Naive thymus-derived CD8-positive, alpha-beta T cell (primary cell): ENCODE measurements around the gene PNMA6A. TPM values are rescaled to one million over a fixed set of nuclear protein-coding genes. Genes with fewer than 3 reads are reported as not detected.
"Not testable (repeated sequence)": the region's sequence is repeated elsewhere in the genome, so short reads cannot be mapped to it uniquely, and the experiment has no call there.

Experiments used
- ATAC-seq, 2 donors: fragments of 150-1000 bp; cut with Tn5 transposase in 1 of 2; sonication (Bioruptor Pico), chemical (Tn5 transposase) in 1 of 2; 1 replicate in 1 of 2; 2 replicates in 1 of 2; pipeline ENCODE4 v1.10.0; 2021; ENCODE audit warnings: mild to moderate bottlenecking in 2 of 2, moderate library complexity in 2 of 2
- POLR2A ChIA-PET: fragments of 350-600 bp; sonication (Branson Sonifier 250); formaldehyde crosslinking; loops from one replicate; lab custom pipeline; 2021; ENCODE audit warnings: antibody characterized with exemption; lab: Charles Lee
- DNase-seq, 10 donors: peaks; one replicate each; pipeline versions ENCODE4 v3.0.0 to v3.0.0-alpha.2; 2020 to 2022
- H3K27ac Mint-ChIP-seq, 10 donors: one replicate each; pipeline ENCODE4 v1.8.0; 2020 to 2022; ENCODE audit warnings: mild to moderate bottlenecking in 10 of 10, mixed read lengths in 10 of 10, moderate library complexity in 4 of 10, inconsistent platforms in 1 of 10
- H3K27me3 Mint-ChIP-seq, 5 donors: one replicate each; pipeline ENCODE4 v1.8.0; 2021 to 2022; ENCODE audit warnings: mixed read lengths in 5 of 5
- H3K36me3 Mint-ChIP-seq, 3 donors: one replicate each; pipeline ENCODE4 v1.8.0; 2020 to 2022; ENCODE audit warnings: mixed read lengths in 3 of 3, mild to moderate bottlenecking in 2 of 3, inconsistent platforms in 1 of 3
- H3K4me1 Mint-ChIP-seq, 4 donors: one replicate each; pipeline ENCODE4 v1.8.0; 2021 to 2022; ENCODE audit warnings: mixed read lengths in 4 of 4
- H3K4me3 Mint-ChIP-seq, 10 donors: one replicate each; pipeline ENCODE4 v1.8.0; 2020 to 2022; ENCODE audit warnings: mild to moderate bottlenecking in 10 of 10, mixed read lengths in 10 of 10, moderate library complexity in 6 of 10, inconsistent platforms in 1 of 10
- H3K9me3 Mint-ChIP-seq, 9 donors: one replicate each; pipeline ENCODE4 v1.8.0; 2020 to 2022; ENCODE audit warnings: mixed read lengths in 9 of 9, mild to moderate bottlenecking in 3 of 9, inconsistent platforms in 1 of 9, moderate library complexity in 1 of 9
- polyA plus RNA-seq, 3 donors: library from polyadenylated mRNA; unstranded; fragments of 300-500 nt; fragmentation: Illumina TruSeq; gene quantifications; one replicate each; pipeline ENCODE4 v1.2.3, GENCODE V29; 2021
- total RNA-seq, 8 experiments: library from RNA in 2 of 8; stranded (reverse) in 2 of 8; gene quantifications; one replicate each; pipeline ENCODE4 v1.2.3 and lab custom pipeline; 2021 to 2026

Gene PNMA6A
- total and polyA plus RNA-seq, 5 experiments from 2014 or later, result 0.55 to 0.75 TPM; not detected in 3

GRCh38 chrX:153083238-153083923, 11.1 kb downstream of the PNMA6A start:
- H3K9me3 Mint-ChIP-seq, H3K36me3 Mint-ChIP-seq, DNase-seq, H3K27ac Mint-ChIP-seq, H3K4me3 Mint-ChIP-seq, H3K4me1 Mint-ChIP-seq, ATAC-seq, H3K27me3 Mint-ChIP-seq, POLR2A ChIA-PET: not testable (repeated sequence)

- ATAC-seq, result no peak
- H3K36me3 Mint-ChIP-seq, result peaks cover 0 to 11% (median 6%) of the 10 kb centered on the region in 3 donors
- H3K4me1 Mint-ChIP-seq, result peaks cover 5 to 13% (median 7%) of the 10 kb centered on the region in 4 donors
- no peaks in the 10 kb centered on the region for H3K27me3 Mint-ChIP-seq
- DNase-seq, result no peak
- peaks cover 0 to 43% (median 12%) of the 10 kb centered on the region in 9 donors for H3K9me3 Mint-ChIP-seq
- POLR2A ChIA-PET, result no interaction called here
- no peak overlapping the region for H3K4me3 Mint-ChIP-seq
- H3K27ac Mint-ChIP-seq, result no peak overlapping the region
Observed at GRCh38 chrX:153102418-153102817, 30.2 kb downstream of the PNMA6A start.

- peak overlapping the region in 2 of 10 donors; percentile 73 to 93 for H3K27ac Mint-ChIP-seq
- ATAC-seq, POLR2A ChIA-PET, H3K4me3 Mint-ChIP-seq, H3K27me3 Mint-ChIP-seq, DNase-seq: not testable (repeated sequence)
- peaks cover 0 to 43% (median 12%) of the 10 kb centered on the region in 9 donors for H3K9me3 Mint-ChIP-seq
- H3K36me3 Mint-ChIP-seq, result peaks cover 0 to 11% (median 6%) of the 10 kb centered on the region in 3 donors
- peaks cover 5 to 13% (median 7%) of the 10 kb centered on the region in 4 donors for H3K4me1 Mint-ChIP-seq
Observed at GRCh38 chrX:153104959-153105358, 32.7 kb downstream of the PNMA6A start.

DNA sequence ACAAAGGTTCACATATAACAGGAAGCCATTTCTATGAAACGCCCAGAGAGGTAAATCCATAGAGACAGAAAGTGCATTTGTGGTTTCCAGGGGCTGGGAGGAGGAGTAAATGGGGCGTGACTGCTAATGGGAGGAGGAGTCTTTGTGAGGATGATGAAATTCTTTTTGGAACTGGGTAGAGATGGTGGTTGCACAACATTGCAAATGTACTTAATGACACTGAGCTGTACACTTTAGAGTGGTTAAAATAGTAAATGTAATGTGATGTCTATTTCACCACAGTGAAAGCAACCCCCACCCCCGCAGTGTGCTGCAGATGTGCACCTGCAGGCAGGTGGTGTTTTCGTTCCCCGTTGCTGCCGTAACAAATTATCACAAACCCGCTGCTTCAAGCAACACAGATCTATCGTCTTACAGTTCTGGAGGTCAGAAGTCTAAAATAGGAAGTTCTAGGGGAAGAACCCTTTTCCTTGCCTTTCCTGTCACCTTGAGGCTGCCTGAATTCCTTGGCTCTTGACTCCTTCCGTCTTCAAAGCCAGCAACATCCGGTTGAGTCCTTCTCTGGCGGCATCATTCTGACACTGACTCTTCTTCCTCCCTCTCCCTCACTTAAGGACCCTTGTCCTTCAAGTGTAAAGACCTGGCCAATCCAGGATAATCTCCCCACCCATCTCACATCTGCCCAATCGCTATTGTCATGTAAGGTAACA, 34.0 kb downstream of the PNMA6A start:
- DNase-seq, POLR2A ChIA-PET, H3K27me3 Mint-ChIP-seq: not testable (repeated sequence)
- Mint-ChIP-seq H3K9me3 (peaks cover 0 to 39% (median 12%) of the 10 kb centered on the region in 9 donors), H3K36me3 (peaks cover 0 to 10% (median 6%) of the 10 kb centered on the region in 3 donors), H3K27ac (peak overlapping the region in 8 of 10 donors; percentile 39 to 93 (median 60)), H3K4me1 (peaks cover 5 to 13% (median 7%) of the 10 kb centered on the region in 4 donors), H3K4me3 (peak overlapping the region in 5 of 10 donors; percentile 0 to 60 (median 41))
- ATAC-seq, result peak; percentile 56 to 66

- H3K4me3 Mint-ChIP-seq, H3K36me3 Mint-ChIP-seq, H3K9me3 Mint-ChIP-seq, POLR2A ChIA-PET, DNase-seq, H3K27me3 Mint-ChIP-seq, ATAC-seq, H3K27ac Mint-ChIP-seq, H3K4me1 Mint-ChIP-seq: not testable (repeated sequence)
Observed at GRCh38 chrX:153110735-153111134, 38.5 kb downstream of the PNMA6A start.

- H3K27me3 Mint-ChIP-seq, ATAC-seq, H3K9me3 Mint-ChIP-seq, H3K36me3 Mint-ChIP-seq, H3K4me3 Mint-ChIP-seq, DNase-seq, H3K4me1 Mint-ChIP-seq, POLR2A ChIA-PET, H3K27ac Mint-ChIP-seq: not testable (repeated sequence)
Observed at GRCh38 chrX:153113851-153114250, 41.6 kb downstream of the PNMA6A start.

DNA sequence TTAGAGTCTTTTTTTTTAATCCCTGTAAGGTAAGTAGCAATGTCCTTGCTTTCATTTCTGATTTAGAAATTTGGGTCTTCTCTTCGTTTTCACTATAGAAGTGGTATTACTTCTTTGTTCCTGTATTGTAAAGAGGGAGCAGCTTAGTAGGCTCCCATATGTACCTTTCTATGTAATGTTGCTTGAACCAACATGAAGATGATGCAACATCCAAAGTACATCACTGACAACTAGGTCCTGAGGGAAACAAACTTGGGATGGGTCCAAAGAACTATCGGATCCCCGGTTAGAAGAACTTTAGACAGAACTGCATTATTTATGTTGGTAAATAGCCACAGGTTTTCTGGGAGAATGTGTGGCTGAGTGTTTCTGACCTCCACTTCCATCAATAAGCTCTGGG, 45.5 kb downstream of the PNMA6A start:
- H3K27me3 Mint-ChIP-seq, H3K4me1 Mint-ChIP-seq, H3K4me3 Mint-ChIP-seq, H3K9me3 Mint-ChIP-seq, H3K36me3 Mint-ChIP-seq, POLR2A ChIA-PET, H3K27ac Mint-ChIP-seq, DNase-seq, ATAC-seq: not testable (repeated sequence)

DNA sequence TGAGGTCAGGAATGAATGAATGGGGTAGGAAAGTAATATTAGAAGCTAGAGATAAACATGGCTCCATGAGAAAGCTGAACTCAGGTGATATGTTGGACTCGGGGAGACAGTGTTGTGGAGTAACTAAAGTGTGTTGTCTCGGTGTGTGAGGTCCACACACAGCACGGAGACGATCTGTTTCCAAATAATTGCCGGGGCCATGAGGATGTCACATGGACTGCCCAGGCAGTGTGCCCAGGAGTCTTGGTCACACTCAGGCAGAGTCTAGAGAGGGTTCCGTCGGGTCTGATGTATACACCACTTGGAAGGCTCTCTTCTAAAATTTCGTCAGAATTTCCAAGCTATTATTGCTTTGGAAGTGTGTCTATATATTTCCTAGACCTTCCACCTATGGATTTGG, 48.0 kb downstream of the PNMA6A start:
- H3K27ac Mint-ChIP-seq, result not testable (repeated sequence)

GRCh38 chrX:153123468-153123867, 51.2 kb downstream of the PNMA6A start:
- POLR2A ChIA-PET, ATAC-seq, H3K4me1 Mint-ChIP-seq, H3K36me3 Mint-ChIP-seq, DNase-seq, H3K9me3 Mint-ChIP-seq, H3K27me3 Mint-ChIP-seq, H3K27ac Mint-ChIP-seq, H3K4me3 Mint-ChIP-seq: not testable (repeated sequence)

More for the DNA sequence above, 48.0 kb downstream of the PNMA6A start:
- ATAC-seq, H3K9me3 Mint-ChIP-seq, H3K4me3 Mint-ChIP-seq, DNase-seq, H3K4me1 Mint-ChIP-seq, H3K36me3 Mint-ChIP-seq, POLR2A ChIA-PET, H3K27me3 Mint-ChIP-seq: not testable (repeated sequence)

Other genes starting within 250 kb of the PNMA6A start
- 1 to 10 TPM; 6.3 to 7.3 TPM for gene CETN2, start 241.7 kb upstream of the PNMA6A start, total RNA-seq
- 10 to 100 TPM; 23.3 to 30.8 (median 27.7) TPM for gene CETN2, start 241.7 kb upstream of the PNMA6A start, polyA plus RNA-seq
- gene NSDHL, start 241.4 kb upstream of the PNMA6A start, total RNA-seq, result 1 to 10 TPM; 6.8 to 7.6 TPM
- gene NSDHL, start 241.4 kb upstream of the PNMA6A start, polyA plus RNA-seq, result 10 to 100 TPM; 10.5 to 13.0 (median 12.7) TPM
- 1 to 10 TPM; 2.6 to 2.7 TPM for gene ZNF185, start 174.4 kb upstream of the PNMA6A start, total RNA-seq
- gene ZNF185, start 174.4 kb upstream of the PNMA6A start, polyA plus RNA-seq, result 1 to 10 TPM; 1.8 to 2.8 (median 2.6) TPM
- not detected for gene PNMA5, start 78.3 kb upstream of the PNMA6A start, total RNA-seq
- not detected for gene PNMA5, start 78.3 kb upstream of the PNMA6A start, polyA plus RNA-seq
- gene PNMA3, start 16.0 kb upstream of the PNMA6A start, total RNA-seq, result 1 to 10 TPM; 7.9 to 9.4 TPM
- under 1 TPM; 0.09 to 0.40 (median 0.23) TPM for gene PNMA3, start 16.0 kb upstream of the PNMA6A start, polyA plus RNA-seq
- gene MAGEA1, start 106.8 kb downstream of the PNMA6A start, total RNA-seq, result not detected
- gene MAGEA1, start 106.8 kb downstream of the PNMA6A start, polyA plus RNA-seq, result not detected
- gene PNMA6F, start 249.3 kb downstream of the PNMA6A start, total RNA-seq, result not detected
- gene PNMA6F, start 249.3 kb downstream of the PNMA6A start, polyA plus RNA-seq, result not detected